HG03457 (cell line): ENCODE measurements around the gene CSAG2.

Source experiments
- ATAC-seq: cut with Tn5 transposase; IDR thresholded peaks from one replicate; pipeline ENCODE4 v1.9.1; 2021; ENCODE audit warnings: moderate number of reproducible peaks; ENCODE audit not compliant: unreplicated experiment

Gene CSAG2

GRCh38 chrX:152674135-152674534 lies 34.9 kb downstream of the CSAG2 start:
- no peak for ATAC-seq

- ATAC-seq = no peak
These were observed 46.0 kb downstream of the CSAG2 start for GRCh38 chrX:152663086-152663485.

GRCh38 chrX:152658302-152658701 lies 50.8 kb downstream of the CSAG2 start:
- no peak for ATAC-seq
